Panc1 (cell line): Measurements from ENCODE around the gene KRT72. TPM values are rescaled to one million over a fixed set of nuclear protein-coding genes. Genes with fewer than 3 reads are reported as not detected.

ENCODE experiments used
- ATAC-seq: fragments of 200-7000 bp; cut with Tn5 transposase; 2 replicates; pipeline ENCODE4 v1.9.1; 2020; ENCODE audit warnings: mild to moderate bottlenecking, moderate library complexity
- BruUV-seq: library from RNA; stranded (reverse); fragments of 400-500 nt; replicated peaks from 2 replicates; lab custom pipeline; 2021; lab: Mats Ljungman, UMichigan
- CTCF ChIA-PET: fragments of 300-600 bp; sonication (Branson Sonifier 250); formaldehyde crosslinking; loops from one replicate; lab custom pipeline; 2022; ENCODE audit warnings: antibody characterized with exemption; lab: Charles Lee
- POLR2A ChIA-PET: fragments of 300-600 bp; sonication (Branson Sonifier 250); formaldehyde crosslinking; loops from one replicate; lab custom pipeline; 2022; ENCODE audit warnings: antibody characterized with exemption; lab: Charles Lee
- DNase-seq: peaks from one replicate; pipeline ENCODE4 v3.0.0-alpha.2; 2010; ENCODE audit warnings: low read depth, low spot score
- H3K27ac ChIP-seq: 2 replicates; pipeline ENCODE4 v1.5.1; 2011; ENCODE audit warnings: mild to moderate bottlenecking, low read length, inconsistent platforms
- H3K27me3 ChIP-seq: fragments of 200-500 bp; sonication (Bioruptor generic); 2 replicates; pipeline ENCODE4 v1.6.0; 2014; ENCODE audit warnings: low read length, inconsistent platforms; ENCODE audit not compliant: control insufficient read depth, insufficient read depth
- H3K36me3 ChIP-seq: fragments of 200-500 bp; sonication (Bioruptor generic); 2 replicates; pipeline ENCODE4 v1.5.1; 2014; ENCODE audit warnings: inconsistent platforms, mild to moderate bottlenecking, low read length, moderate library complexity; ENCODE audit not compliant: control insufficient read depth, insufficient read depth
- H3K4me1 ChIP-seq: 2 replicates; pipeline ENCODE4 v1.5.1; 2011; ENCODE audit warnings: inconsistent platforms, mild to moderate bottlenecking, low read length, moderate library complexity; ENCODE audit not compliant: control insufficient read depth, insufficient read depth
- H3K4me3 ChIP-seq, 2 experiments: 2 replicates each; pipeline ENCODE4 v1.5.1; 2011 to 2012; ENCODE audit warnings: low read depth in 2 of 2, low read length in 2 of 2, mild to moderate bottlenecking in 2 of 2, inconsistent platforms in 1 of 2, moderate library complexity in 1 of 2
- H3K9me3 ChIP-seq: fragments of 200-500 bp; sonication (Bioruptor generic); 2 replicates; pipeline ENCODE4 v1.5.1; 2014; ENCODE audit warnings: low read depth, mild to moderate bottlenecking, inconsistent platforms, low read length, moderate library complexity; ENCODE audit not compliant: control insufficient read depth, insufficient read depth
- POLR2AphosphoS5 ChIP-seq: IDR thresholded peaks from 2 replicates; pipeline ENCODE4 v1.6.1; 2012; ENCODE audit warnings: mild to moderate bottlenecking, low read depth, low read length, moderate library complexity
- SIN3A ChIP-seq: IDR thresholded peaks from 2 replicates; pipeline ENCODE4 v1.6.1; 2012; ENCODE audit warnings: low read depth, mild to moderate bottlenecking, low read length, moderate library complexity, borderline replicate concordance; ENCODE audit not compliant: insufficient read depth
- TCF7L2 ChIP-seq: IDR thresholded peaks from 2 replicates; pipeline ENCODE4 v1.6.1; 2011; ENCODE audit warnings: mild to moderate bottlenecking, low read depth, low read length, inconsistent platforms
- in situ Hi-C: cut with HindIII; loops from 2 replicates; pipeline ENCODE4 v1.10.0; 2016; ENCODE audit warnings: low sequenced_read_pairs, low pct_unique_long_range_greater_than_20kb
- intact Hi-C: fragments of 100-400 bp; cut with micrococcal nuclease; formaldehyde crosslinking; loops from one replicate; pipeline ENCODE4 v1.10.0; 2022; ENCODE audit not compliant: unreplicated experiment
- total RNA-seq: library from RNA; stranded (reverse); gene quantifications from one replicate; pipeline ENCODE4 v1.2.1, GENCODE V29; 2021; ENCODE audit not compliant: unreplicated experiment
- TF ChIP-seq, protein P1 (sequence below): fragments of 450-650 bp; IDR thresholded peaks from 2 replicates; pipeline ENCODE4 v1.5.1; 2017; ENCODE audit warnings: mild to moderate bottlenecking
- TF ChIP-seq, protein P2 (sequence below), 2 experiments: IDR thresholded peaks; 2 replicates each; pipeline ENCODE4 v1.6.1; 2011 to 2012; ENCODE audit warnings: low read depth in 2 of 2, control low read depth in 1 of 2, low read length in 1 of 2, mild to moderate bottlenecking in 1 of 2, moderate library complexity in 1 of 2; ENCODE audit not compliant: insufficient read depth in 1 of 2

Gene KRT72
- total RNA-seq, 1 experiment from 2014 or later, result not detected

DNA sequence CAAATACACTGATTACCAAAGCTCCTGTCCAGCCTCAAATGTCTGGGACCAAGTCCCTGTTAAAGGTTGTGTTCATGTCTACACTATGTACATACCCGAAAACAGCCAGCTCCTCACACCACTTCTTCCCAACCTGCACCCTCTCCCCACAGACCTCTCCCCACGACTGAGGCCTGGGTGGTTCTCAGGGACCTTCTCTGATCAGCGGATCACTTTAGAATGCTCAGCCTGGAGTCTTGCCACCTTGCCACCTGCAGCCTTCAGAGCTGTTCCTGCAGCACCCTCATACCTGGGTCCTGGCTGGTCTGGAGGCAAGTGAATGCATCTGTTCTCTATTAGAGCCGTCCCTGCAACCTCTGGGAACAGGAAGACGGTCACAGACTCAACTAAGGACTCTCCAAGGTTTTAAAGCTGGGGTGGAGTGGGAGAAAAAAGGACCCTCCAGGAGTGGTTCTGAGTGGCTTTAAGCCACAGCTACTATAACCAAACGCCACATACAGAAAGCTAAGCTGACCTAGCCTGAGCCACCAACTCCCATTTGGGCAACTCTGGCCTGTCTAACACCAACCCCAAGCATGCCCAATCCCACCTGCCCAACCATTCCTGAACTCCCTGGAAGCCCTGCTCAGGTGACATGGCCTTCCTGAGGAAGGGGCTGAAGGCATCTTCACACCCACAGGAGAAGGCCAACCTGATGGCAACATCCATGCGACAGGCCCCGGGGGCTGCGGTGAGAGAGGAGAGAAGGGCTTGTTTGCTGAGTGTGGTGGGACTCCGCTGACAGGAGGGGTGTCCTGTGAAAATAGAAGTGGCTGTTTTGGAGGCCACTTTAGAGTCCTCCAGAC is 42.2 kb upstream of the KRT72 start:
- in situ Hi-C loops (no loop called here), intact Hi-C loops (no loop called here)
- TF ChIP-seq POLR2AphosphoS5 (no peak), SIN3A (no peak), TCF7L2 (no peak)
- TF ChIP-seq, protein P1, sequence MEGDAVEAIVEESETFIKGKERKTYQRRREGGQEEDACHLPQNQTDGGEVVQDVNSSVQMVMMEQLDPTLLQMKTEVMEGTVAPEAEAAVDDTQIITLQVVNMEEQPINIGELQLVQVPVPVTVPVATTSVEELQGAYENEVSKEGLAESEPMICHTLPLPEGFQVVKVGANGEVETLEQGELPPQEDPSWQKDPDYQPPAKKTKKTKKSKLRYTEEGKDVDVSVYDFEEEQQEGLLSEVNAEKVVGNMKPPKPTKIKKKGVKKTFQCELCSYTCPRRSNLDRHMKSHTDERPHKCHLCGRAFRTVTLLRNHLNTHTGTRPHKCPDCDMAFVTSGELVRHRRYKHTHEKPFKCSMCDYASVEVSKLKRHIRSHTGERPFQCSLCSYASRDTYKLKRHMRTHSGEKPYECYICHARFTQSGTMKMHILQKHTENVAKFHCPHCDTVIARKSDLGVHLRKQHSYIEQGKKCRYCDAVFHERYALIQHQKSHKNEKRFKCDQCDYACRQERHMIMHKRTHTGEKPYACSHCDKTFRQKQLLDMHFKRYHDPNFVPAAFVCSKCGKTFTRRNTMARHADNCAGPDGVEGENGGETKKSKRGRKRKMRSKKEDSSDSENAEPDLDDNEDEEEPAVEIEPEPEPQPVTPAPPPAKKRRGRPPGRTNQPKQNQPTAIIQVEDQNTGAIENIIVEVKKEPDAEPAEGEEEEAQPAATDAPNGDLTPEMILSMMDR, result no peak
- TF ChIP-seq, protein P2, sequence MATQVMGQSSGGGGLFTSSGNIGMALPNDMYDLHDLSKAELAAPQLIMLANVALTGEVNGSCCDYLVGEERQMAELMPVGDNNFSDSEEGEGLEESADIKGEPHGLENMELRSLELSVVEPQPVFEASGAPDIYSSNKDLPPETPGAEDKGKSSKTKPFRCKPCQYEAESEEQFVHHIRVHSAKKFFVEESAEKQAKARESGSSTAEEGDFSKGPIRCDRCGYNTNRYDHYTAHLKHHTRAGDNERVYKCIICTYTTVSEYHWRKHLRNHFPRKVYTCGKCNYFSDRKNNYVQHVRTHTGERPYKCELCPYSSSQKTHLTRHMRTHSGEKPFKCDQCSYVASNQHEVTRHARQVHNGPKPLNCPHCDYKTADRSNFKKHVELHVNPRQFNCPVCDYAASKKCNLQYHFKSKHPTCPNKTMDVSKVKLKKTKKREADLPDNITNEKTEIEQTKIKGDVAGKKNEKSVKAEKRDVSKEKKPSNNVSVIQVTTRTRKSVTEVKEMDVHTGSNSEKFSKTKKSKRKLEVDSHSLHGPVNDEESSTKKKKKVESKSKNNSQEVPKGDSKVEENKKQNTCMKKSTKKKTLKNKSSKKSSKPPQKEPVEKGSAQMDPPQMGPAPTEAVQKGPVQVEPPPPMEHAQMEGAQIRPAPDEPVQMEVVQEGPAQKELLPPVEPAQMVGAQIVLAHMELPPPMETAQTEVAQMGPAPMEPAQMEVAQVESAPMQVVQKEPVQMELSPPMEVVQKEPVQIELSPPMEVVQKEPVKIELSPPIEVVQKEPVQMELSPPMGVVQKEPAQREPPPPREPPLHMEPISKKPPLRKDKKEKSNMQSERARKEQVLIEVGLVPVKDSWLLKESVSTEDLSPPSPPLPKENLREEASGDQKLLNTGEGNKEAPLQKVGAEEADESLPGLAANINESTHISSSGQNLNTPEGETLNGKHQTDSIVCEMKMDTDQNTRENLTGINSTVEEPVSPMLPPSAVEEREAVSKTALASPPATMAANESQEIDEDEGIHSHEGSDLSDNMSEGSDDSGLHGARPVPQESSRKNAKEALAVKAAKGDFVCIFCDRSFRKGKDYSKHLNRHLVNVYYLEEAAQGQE (IDR thresholded peaks at IDR 0.05; ENCODE audit: insufficient read depth in 1 of 2, low read depth in 2 of 2, low read length in 1 of 2), result no peak
- no peaks in the 10 kb centered on the region for H3K9me3 ChIP-seq
- ChIA-PET POLR2A (no interaction called here), CTCF (no interaction called here)
- BruUV-seq, result no TSS peak
- no peaks in the 10 kb centered on the region for H3K4me1 ChIP-seq
- no peaks in the 10 kb centered on the region; the same call in 1 of the 2 replicates for H3K36me3 ChIP-seq
- H3K4me3 ChIP-seq, result no peak overlapping the region
- no peak for DNase-seq
- no peak for ATAC-seq
- H3K27ac ChIP-seq, result no peak overlapping the region
- H3K27me3 ChIP-seq, result peaks cover 18% of the 10 kb centered on the region

DNA sequence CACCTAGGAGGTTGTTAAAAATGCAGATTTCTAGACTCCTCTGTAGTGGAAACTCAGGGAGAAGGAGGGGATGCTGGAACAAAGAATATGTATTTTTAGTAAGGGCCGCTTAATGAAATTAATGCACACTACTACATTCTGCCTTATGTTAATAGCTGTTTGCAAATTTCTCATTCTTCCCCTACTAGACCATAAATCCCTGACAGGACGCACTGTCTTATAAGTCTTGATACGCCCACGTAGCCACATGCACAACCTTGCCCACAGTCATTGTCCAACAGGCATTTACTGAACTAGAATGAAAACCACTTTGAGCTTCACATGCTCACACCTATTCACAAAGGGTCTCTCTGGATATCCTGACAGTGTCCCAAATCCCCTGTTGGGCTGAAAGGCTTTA is 40.2 kb upstream of the KRT72 start:
- ChIA-PET CTCF (no interaction called here), POLR2A (no interaction called here)
- no TSS peak for BruUV-seq
- no peaks in the 10 kb centered on the region for H3K9me3 ChIP-seq
- no peaks in the 10 kb centered on the region for H3K4me1 ChIP-seq
- in situ Hi-C loops (no loop called here), intact Hi-C loops (no loop called here)
- H3K4me3 ChIP-seq, result no peak overlapping the region
- no peaks in the 10 kb centered on the region; the same call in 1 of the 2 replicates for H3K36me3 ChIP-seq
- TF ChIP-seq, protein P1, result no peak
- TF ChIP-seq TCF7L2, result no peak
- no peak for TF ChIP-seq SIN3A
- TF ChIP-seq, protein P2 (IDR thresholded peaks at IDR 0.05; ENCODE audit: insufficient read depth in 1 of 2, low read depth in 2 of 2, low read length in 1 of 2), result no peak
- TF ChIP-seq POLR2AphosphoS5, result no peak
- ATAC-seq (no peak), DNase-seq (no peak)
- H3K27me3 ChIP-seq, result peaks cover 18% of the 10 kb centered on the region
- no peak overlapping the region for H3K27ac ChIP-seq
